Liver (tissue), 9 donors: ENCODE measurements around the gene MROH2B. TPM values are rescaled to one million over a fixed set of nuclear protein-coding genes. Genes with fewer than 3 reads are reported as not detected.

ENCODE experiments used
- DNase-seq: peaks from one replicate; pipeline ENCODE4 v3.0.0-alpha.2; 2017; ENCODE audit warnings: low spot score
- H3K27ac ChIP-seq, 2 donors: one replicate each; pipeline ENCODE4 v1.7.0; 2013; ENCODE audit warnings: inconsistent platforms in 2 of 2, low read length in 2 of 2, control low read depth in 1 of 2, low read depth in 1 of 2, mild to moderate bottlenecking in 1 of 2
- H3K27me3 ChIP-seq, 4 donors: one replicate each; pipeline versions ENCODE4 v1.6.1 to v1.7.0; 2013; ENCODE audit warnings: low read length in 3 of 4, inconsistent platforms in 1 of 4, mild to moderate bottlenecking in 1 of 4, moderate library complexity in 1 of 4; ENCODE audit not compliant: control insufficient read depth in 4 of 4, insufficient read depth in 4 of 4
- H3K36me3 ChIP-seq, 4 donors: one replicate each; pipeline versions ENCODE4 v1.6.1 to v1.7.0; 2013; ENCODE audit warnings: low read length in 3 of 4, mild to moderate bottlenecking in 3 of 4, low read depth in 1 of 4, moderate library complexity in 1 of 4; ENCODE audit not compliant: control insufficient read depth in 4 of 4, insufficient read depth in 3 of 4
- H3K4me1 ChIP-seq, 4 donors: one replicate each; pipeline versions ENCODE4 v1.6.1 to v1.7.0; 2013; ENCODE audit warnings: low read length in 3 of 4, mild to moderate bottlenecking in 3 of 4, moderate library complexity in 1 of 4; ENCODE audit not compliant: control insufficient read depth in 4 of 4, insufficient read depth in 4 of 4
- H3K4me3 ChIP-seq, 3 donors: one replicate each; pipeline versions ENCODE4 v1.6.1 to v1.7.0; 2013; ENCODE audit warnings: low read length in 3 of 3, control low read depth in 1 of 3, low read depth in 1 of 3, mild to moderate bottlenecking in 1 of 3
- H3K9ac ChIP-seq, 2 donors: one replicate each; pipeline ENCODE4 v1.7.0; 2013; ENCODE audit warnings: low read length in 2 of 2, mild to moderate bottlenecking in 2 of 2, moderate library complexity in 2 of 2, control low read depth in 1 of 2, low read depth in 1 of 2
- H3K9me3 ChIP-seq, 4 donors: one replicate each; pipeline versions ENCODE4 v1.6.1 to v1.7.0; 2013; ENCODE audit warnings: low read length in 3 of 4; ENCODE audit not compliant: control insufficient read depth in 4 of 4
- ATF3 ChIP-seq: IDR thresholded peaks from 2 replicates; pipeline ENCODE4 v1.6.1; 2016; ENCODE audit warnings: antibody characterized with exemption
- CTCF ChIP-seq: fragments of 150-350 bp; IDR thresholded peaks from 2 replicates; pipeline ENCODE4 v1.5.1; 2017; ENCODE audit warnings: improper control_type of control experiment, low read depth, low read length; ENCODE audit not compliant: missing input control
- EGR1 ChIP-seq, 2 donors: IDR thresholded peaks; 2 replicates each; pipeline ENCODE4 v1.6.1; 2016 to 2018; ENCODE audit warnings: antibody characterized with exemption in 2 of 2, low read depth in 2 of 2
- FOXA1 ChIP-seq: IDR thresholded peaks from 2 replicates; pipeline ENCODE4 v1.6.1; 2016; ENCODE audit warnings: antibody characterized with exemption
- FOXA2 ChIP-seq: IDR thresholded peaks from 2 replicates; pipeline ENCODE4 v1.6.1; 2016; ENCODE audit warnings: antibody characterized with exemption
- GABPA ChIP-seq, 2 donors: IDR thresholded peaks in 1 of 2; conservative IDR thresholded peaks in 1 of 2; 2 replicates each; pipeline ENCODE4 v1.6.1; 2016; ENCODE audit warnings: antibody characterized with exemption in 2 of 2, mild to moderate bottlenecking in 1 of 2, moderate library complexity in 1 of 2
- HNF4A ChIP-seq, 2 donors: conservative IDR thresholded peaks; 2 replicates each; pipeline ENCODE4 v1.6.1; 2016; ENCODE audit warnings: antibody characterized with exemption in 2 of 2, mild to moderate bottlenecking in 2 of 2
- HNF4G ChIP-seq: IDR thresholded peaks from 2 replicates; pipeline ENCODE4 v1.6.1; 2016; ENCODE audit warnings: antibody characterized with exemption
- JUND ChIP-seq, 2 donors: IDR thresholded peaks; 2 replicates each; pipeline ENCODE4 v1.6.1; 2016; ENCODE audit warnings: antibody characterized with exemption in 2 of 2
- MAX ChIP-seq: IDR thresholded peaks from 2 replicates; pipeline ENCODE4 v1.6.1; 2016; ENCODE audit warnings: antibody characterized with exemption
- NR2F2 ChIP-seq: IDR thresholded peaks from 2 replicates; pipeline ENCODE4 v1.6.1; 2016; ENCODE audit warnings: antibody characterized with exemption
- RAD21 ChIP-seq, 2 donors: IDR thresholded peaks; 2 replicates each; pipeline ENCODE4 v1.6.1; 2016; ENCODE audit warnings: antibody characterized with exemption in 2 of 2, mild to moderate bottlenecking in 2 of 2
- REST ChIP-seq: IDR thresholded peaks from 2 replicates; pipeline ENCODE4 v1.6.1; 2016; ENCODE audit warnings: antibody characterized with exemption, mild to moderate bottlenecking
- RXRA ChIP-seq, 2 donors: IDR thresholded peaks; 2 replicates each; pipeline ENCODE4 v1.6.1; 2017 to 2018; ENCODE audit warnings: antibody characterized with exemption in 2 of 2, mild to moderate bottlenecking in 1 of 2
- SP1 ChIP-seq: IDR thresholded peaks from 2 replicates; pipeline ENCODE4 v1.6.1; 2018; ENCODE audit warnings: antibody characterized with exemption, mild to moderate bottlenecking
- TAF1 ChIP-seq: conservative IDR thresholded peaks from 2 replicates; pipeline ENCODE4 v1.6.1; 2016; ENCODE audit warnings: antibody characterized with exemption, mild to moderate bottlenecking
- YY1 ChIP-seq: IDR thresholded peaks from 2 replicates; pipeline ENCODE4 v1.6.1; 2016; ENCODE audit warnings: antibody characterized with exemption, mild to moderate bottlenecking
- ZBTB33 ChIP-seq: IDR thresholded peaks from 2 replicates; pipeline ENCODE4 v1.6.1; 2016; ENCODE audit warnings: antibody characterized with exemption
- WGBS: extraction: QIAGEN DNeasy Blood & Tissue Kit; methylation state at CpG from one replicate; pipeline ENCODE4 v1.1.7; 2013; 5-methylcytosine and 5-hydroxymethylcytosine counted together
- polyA plus RNA-seq, 2 donors: library from polyadenylated mRNA; stranded (reverse) in 1 of 2; unstranded in 1 of 2; fragments of 200-250 nt in 1 of 2; fragments of >200 nt in 1 of 2; fragmentation: Nextera tagmentation in 1 of 2; extraction: Ambion mirVana in 1 of 2; gene quantifications; one replicate each; pipeline versions ENCODE4 v1.2.1 to v1.2.3, GENCODE V29; 2013 to 2015
- total RNA-seq, 2 donors: library from RNA; depleted of rRNA; stranded (reverse); fragments of >200 nt; gene quantifications; one replicate each; pipeline ENCODE4 v1.2.3, GENCODE V29; 2014
- donor health status: healthy.
- donor health status: healthy.
- donor health status: healthy.
- donor health status: healthy.
- donor health status: healthy.

Gene MROH2B
- total and polyA plus RNA-seq, 4 donors, result under 0.01 to 0.46 (median 0.06) TPM; not detected in 1

GRCh38 chr5:41102341-41102740 lies 31.2 kb upstream of the MROH2B start:
- TF ChIP-seq JUND (IDR thresholded peaks at IDR 0.05) (no peak), SP1 (no peak), ZBTB33 (no peak), HNF4G (no peak), RAD21 (IDR thresholded peaks at IDR 0.05) (no peak), FOXA1 (no peak), NR2F2 (no peak), EGR1 (IDR thresholded peaks at IDR 0.05; ENCODE audit: low read depth in 2 of 2) (no peak), RXRA (IDR thresholded peaks at IDR 0.05) (no peak), YY1 (no peak)
- Histone ChIP-seq H3K9me3 (no peaks in the 10 kb centered on the region), H3K9ac (no peak overlapping the region), H3K4me3 (no peak overlapping the region), H3K36me3 (no peaks in the 10 kb centered on the region), H3K27ac (no peak overlapping the region), H3K4me1 (no peaks in the 10 kb centered on the region), H3K27me3 (no peaks in the 10 kb centered on the region)
- DNase-seq, result no peak

- Histone ChIP-seq H3K9me3 (no peaks in the 10 kb centered on the region), H3K4me3 (no peak overlapping the region), H3K27me3 (no peaks in the 10 kb centered on the region), H3K4me1 (no peaks in the 10 kb centered on the region), H3K36me3 (no peaks in the 10 kb centered on the region), H3K9ac (no peak overlapping the region), H3K27ac (no peak overlapping the region)
- no peak for TF ChIP-seq TAF1
- no peak for TF ChIP-seq CTCF
- TF ChIP-seq RXRA (IDR thresholded peaks at IDR 0.05), result no peak
- TF ChIP-seq ATF3, result no peak
- no peak for TF ChIP-seq GABPA (IDR thresholded peaks at IDR 0.05 in 1 of 2, conservative IDR thresholded peaks at IDR 0.05 in 1 of 2)
- no peak for TF ChIP-seq FOXA2
- no peak for TF ChIP-seq MAX
- TF ChIP-seq HNF4G, result no peak
- TF ChIP-seq JUND (IDR thresholded peaks at IDR 0.05), result no peak
- no peak for TF ChIP-seq FOXA1
- TF ChIP-seq HNF4A (conservative IDR thresholded peaks at IDR 0.05), result no peak
- no peak for TF ChIP-seq RAD21 (IDR thresholded peaks at IDR 0.05)
- no peak for TF ChIP-seq ZBTB33
- TF ChIP-seq REST, result no peak
- no peak for TF ChIP-seq YY1
- no peak for TF ChIP-seq SP1
- no peak for TF ChIP-seq NR2F2
- TF ChIP-seq EGR1 (IDR thresholded peaks at IDR 0.05; ENCODE audit: low read depth in 2 of 2), result no peak
- WGBS, result 86% methylated on average over 2 of the region's 2 CpGs
- DNase-seq, result no peak
Measured at GRCh38 chr5:41097642-41098041, 26.5 kb upstream of the MROH2B start.
